Measurements from ENCODE around the gene MROH7. TPM values are rescaled to one million over a fixed set of nuclear protein-coding genes. Genes with fewer than 3 reads are reported as not detected.
A peak's percentile ranks its signal among the peaks of the same experiment; 100 is the strongest.

MROH7 gene
- polyA plus RNA-seq, 6 donors from 2014 or later = not detected

DNA sequence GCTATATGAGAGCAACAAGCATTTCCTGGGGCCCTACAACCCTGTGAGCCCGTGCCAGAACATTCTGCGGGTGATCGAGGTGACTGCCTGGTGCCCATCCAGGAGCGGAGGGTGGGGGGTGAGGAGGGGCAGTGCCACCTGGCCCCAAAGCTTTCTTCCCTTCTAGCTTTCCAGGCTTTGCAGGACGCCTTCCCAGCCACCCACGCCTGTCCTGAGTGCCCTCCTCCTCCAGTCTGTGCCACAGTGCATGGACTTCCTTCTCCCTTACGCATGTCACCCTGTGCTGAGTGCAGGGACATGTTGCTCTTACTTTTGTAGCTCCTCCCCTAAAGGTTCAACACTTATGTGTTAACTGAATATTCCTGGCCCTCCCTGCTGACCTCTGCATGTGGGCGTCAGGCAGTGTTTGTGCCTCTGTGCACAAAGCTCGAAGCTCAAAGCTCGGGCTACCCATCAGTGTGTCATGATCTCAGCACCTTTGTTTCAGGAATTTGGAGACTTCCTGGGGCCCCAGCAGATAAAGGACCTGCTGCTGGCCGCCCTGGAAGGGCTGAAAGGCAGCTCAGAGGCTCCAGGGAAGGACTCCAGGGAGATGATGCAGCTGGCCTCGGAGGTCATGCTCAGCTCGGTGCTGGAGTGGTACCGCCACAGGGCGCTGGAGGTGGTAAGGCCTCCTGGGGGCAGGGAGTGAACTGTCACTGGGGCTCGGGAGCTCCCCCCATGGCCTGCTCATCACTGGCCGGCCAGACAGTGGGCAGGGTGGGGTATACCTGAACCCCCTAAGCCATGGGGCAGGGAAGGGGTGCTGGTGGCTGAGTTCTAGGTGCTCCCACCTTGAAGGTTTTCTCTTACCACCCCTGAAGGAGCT, 37.4 kb downstream of the MROH7 start:
- peaks cover 0 to 1% (median 0%) of the 10 kb centered on the region in 7 donors for H3K9me3 Mint-ChIP-seq
- H3K27ac Mint-ChIP-seq = peak overlapping the region in 1 of 6 donors; percentile 41
- H3K4me1 Mint-ChIP-seq = no peaks in the 10 kb centered on the region
- ATAC-seq (ENCODE audit: low read depth in 2 of 2) (no peak), DNase-seq (no peak)
- H3K27me3 Mint-ChIP-seq = peaks cover 0 to 5% (median 0%) of the 10 kb centered on the region in 3 donors
- no peaks in the 10 kb centered on the region for H3K36me3 Mint-ChIP-seq
- no peak overlapping the region for H3K4me3 Mint-ChIP-seq

DNA sequence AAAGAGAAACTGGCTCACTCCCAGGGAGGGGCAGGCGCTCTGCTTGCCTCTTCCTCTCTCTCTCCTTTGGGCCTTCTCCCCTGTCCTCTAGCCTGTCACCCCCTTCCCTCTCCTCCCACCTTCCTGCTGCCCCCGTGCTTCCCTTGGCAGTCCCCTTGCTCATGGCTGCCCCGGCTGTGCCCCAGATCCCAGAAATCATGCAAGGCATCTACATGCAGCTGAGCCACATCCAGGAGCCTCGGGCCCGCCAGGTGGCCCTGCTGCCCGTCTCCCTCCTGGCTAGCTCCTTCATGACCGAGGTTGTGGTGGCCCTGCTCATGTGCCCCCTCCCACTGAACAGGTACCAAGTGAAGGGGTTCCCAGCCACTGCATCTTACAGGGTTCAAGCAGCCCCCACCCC, 38.1 kb downstream of the MROH7 start:
- H3K9me3 Mint-ChIP-seq = no peaks in the 10 kb centered on the region
- H3K4me1 Mint-ChIP-seq = no peaks in the 10 kb centered on the region
- H3K36me3 Mint-ChIP-seq = no peaks in the 10 kb centered on the region
- H3K27ac Mint-ChIP-seq = peak overlapping the region in 1 of 6 donors; percentile 61
- no peak for DNase-seq
- H3K4me3 Mint-ChIP-seq = no peak overlapping the region
- H3K27me3 Mint-ChIP-seq = peaks cover 0 to 5% (median 0%) of the 10 kb centered on the region in 3 donors
- ATAC-seq (ENCODE audit: low read depth in 2 of 2) = no peak

DNA sequence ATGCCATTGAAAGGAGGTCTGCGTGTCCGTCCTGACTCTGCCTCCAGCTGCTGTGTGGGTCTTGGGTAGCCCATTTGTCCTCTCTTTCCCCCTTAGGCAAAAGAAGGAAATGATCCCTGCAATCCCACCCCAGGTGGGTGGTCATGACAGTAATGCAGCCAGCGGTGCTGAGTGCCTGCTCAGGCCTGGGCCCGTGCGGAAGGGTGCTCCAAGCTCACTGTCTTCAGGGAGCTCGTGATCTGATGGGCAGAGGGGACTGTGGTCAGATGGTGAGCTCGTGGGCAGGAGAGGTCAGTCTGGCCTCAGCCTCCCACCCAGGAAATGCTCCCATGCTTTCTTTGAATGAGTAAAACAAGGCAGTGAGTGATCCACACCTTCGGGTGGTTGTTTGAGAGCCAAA, 38.8 kb downstream of the MROH7 start:
- Mint-ChIP-seq H3K4me3 (no peak overlapping the region), H3K4me1 (no peaks in the 10 kb centered on the region), H3K36me3 (no peaks in the 10 kb centered on the region), H3K9me3 (no peaks in the 10 kb centered on the region), H3K27ac (peak overlapping the region in 1 of 6 donors; percentile 27), H3K27me3 (peaks cover 0 to 5% (median 0%) of the 10 kb centered on the region in 3 donors)
- DNase-seq (no peak), ATAC-seq (ENCODE audit: low read depth in 2 of 2) (no peak)

DNA sequence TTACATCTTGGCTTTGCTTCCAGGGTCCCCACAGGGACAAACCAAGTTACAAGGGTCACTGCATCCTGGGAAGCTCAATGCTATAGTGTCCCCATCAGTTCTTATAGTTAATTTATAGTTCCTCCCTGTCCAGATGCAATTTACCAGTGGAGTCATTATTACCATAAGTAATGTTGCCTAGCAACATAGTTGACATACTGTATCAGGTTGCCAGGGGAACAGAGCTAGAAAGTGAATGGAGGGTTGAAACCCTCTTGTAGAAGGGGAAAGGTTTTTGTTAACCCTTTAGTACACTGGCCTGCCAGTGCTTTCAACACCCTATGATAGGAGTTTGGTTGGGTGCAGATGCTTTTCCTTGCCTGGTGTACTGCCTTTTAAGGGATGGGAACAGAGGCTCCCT, 39.8 kb downstream of the MROH7 start:
- DNase-seq (no peak), ATAC-seq (ENCODE audit: low read depth in 2 of 2) (peak; percentile 25 to 48)
- Mint-ChIP-seq H3K4me1 (no peaks in the 10 kb centered on the region), H3K4me3 (no peak overlapping the region), H3K27me3 (peaks cover 0 to 5% (median 0%) of the 10 kb centered on the region in 3 donors), H3K27ac (no peak overlapping the region), H3K9me3 (no peaks in the 10 kb centered on the region), H3K36me3 (no peaks in the 10 kb centered on the region)

DNA sequence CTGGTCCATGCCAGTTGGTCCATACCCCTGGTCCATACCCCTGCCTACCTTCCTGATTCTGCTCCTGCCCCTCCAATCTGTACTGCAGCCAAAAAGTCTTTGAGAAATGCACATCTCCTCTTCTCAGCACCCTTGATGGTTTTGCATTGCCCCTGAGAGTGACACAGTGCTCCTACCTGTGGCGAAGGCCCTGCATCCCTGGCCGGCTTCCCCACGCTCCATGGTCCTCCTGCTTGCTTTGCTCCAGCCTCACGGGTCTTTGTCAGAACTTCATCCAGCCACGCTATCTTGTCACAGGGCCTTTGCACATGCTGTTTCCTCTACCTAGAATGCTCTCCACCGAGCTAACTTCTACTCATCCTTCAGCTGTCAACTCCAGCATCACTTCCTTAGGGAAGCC, 41.9 kb downstream of the MROH7 start:
- ATAC-seq (ENCODE audit: low read depth in 2 of 2) = no peak
- Mint-ChIP-seq H3K27ac (peak overlapping the region in 1 of 6 donors; percentile 67), H3K36me3 (no peaks in the 10 kb centered on the region), H3K4me1 (no peaks in the 10 kb centered on the region), H3K27me3 (peaks cover 0 to 6% (median under 1%) of the 10 kb centered on the region in 3 donors), H3K9me3 (no peaks in the 10 kb centered on the region), H3K4me3 (no peak overlapping the region)
- DNase-seq = no peak

DNA sequence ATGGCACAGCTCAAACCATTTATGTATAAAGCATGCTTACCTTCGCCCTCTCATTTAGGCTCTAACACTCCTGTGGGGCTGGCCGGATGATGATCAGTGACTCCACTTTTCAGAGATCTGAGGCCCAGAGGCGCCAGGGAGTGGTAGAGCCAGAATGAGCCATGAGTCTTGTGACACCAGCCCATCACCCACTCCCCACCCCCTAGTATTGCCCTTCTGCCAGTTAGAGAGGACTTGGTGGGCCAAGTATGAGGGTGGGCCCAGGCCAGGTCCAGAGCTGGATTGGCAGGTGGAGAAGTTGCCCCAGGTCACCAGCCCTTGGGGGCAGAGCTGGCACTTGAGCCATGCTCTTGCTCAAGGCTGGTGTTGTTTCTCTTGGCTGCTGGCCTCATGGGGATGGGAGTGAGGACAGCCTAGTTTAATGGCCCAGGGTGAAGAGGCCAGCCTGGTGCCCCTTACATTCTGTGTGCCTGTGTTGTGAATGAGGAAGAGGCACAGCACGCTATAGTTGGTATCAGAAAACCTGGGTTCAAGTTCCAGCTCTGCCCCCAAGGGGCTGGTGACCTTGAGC, 43.8 kb downstream of the MROH7 start:
- Mint-ChIP-seq H3K9me3 (peaks cover 0 to 2% (median 0%) of the 10 kb centered on the region in 7 donors), H3K4me3 (no peak overlapping the region), H3K36me3 (no peaks in the 10 kb centered on the region), H3K27me3 (peaks cover 0 to 9% (median 8%) of the 10 kb centered on the region in 3 donors), H3K4me1 (no peaks in the 10 kb centered on the region), H3K27ac (peak overlapping the region in 1 of 6 donors; percentile 76)
- DNase-seq (no peak), ATAC-seq (ENCODE audit: low read depth in 2 of 2) (no peak)

DNA sequence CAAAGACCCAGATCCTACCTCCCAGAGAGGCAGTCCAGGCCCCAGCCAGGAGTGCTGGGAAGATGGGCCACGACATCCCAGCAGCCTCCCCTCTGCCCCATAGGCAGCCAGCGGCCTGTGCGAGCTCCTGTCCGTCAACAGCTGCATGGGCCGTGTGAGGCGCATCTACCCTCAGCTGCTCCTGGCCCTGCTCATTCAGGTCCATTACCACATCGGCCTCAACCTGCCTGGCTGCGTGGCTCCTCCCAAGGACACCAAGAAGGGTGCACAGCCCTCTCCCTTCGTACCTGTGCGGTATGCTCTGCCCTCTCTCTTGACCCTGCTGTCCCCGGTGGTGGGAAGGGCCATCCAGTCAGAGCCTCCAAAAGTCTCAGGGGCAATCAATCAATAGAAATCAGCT, 44.6 kb downstream of the MROH7 start:
- Mint-ChIP-seq H3K4me3 (no peak overlapping the region), H3K9me3 (peaks cover 0 to 2% (median 0%) of the 10 kb centered on the region in 7 donors), H3K4me1 (no peaks in the 10 kb centered on the region), H3K36me3 (no peaks in the 10 kb centered on the region), H3K27ac (no peak overlapping the region), H3K27me3 (peaks cover 0 to 9% (median 8%) of the 10 kb centered on the region in 3 donors)
- ATAC-seq (ENCODE audit: low read depth in 2 of 2) (no peak), DNase-seq (no peak)

DNA sequence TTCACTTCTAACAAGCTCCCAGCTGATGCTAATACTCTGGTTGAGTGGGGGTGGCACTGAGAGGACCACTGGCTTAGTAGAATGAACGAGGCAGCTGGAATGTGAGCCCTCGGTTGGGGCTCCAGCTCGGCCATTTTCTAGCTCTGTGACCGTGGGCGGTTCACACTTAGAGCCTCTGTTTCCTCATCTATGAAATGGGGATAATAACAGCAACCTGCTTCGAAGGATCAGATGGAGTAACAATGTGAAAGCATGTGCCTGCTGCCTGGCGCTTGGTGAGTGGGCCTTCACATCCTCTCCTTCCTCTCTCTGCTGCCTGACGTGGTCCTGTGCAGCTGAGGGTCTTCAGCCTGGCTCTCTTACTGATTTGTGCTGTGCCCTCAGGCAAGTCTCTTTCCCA, 53.2 kb downstream of the MROH7 start:
- Mint-ChIP-seq H3K4me1 (no peaks in the 10 kb centered on the region), H3K27ac (no peak overlapping the region), H3K4me3 (no peak overlapping the region), H3K27me3 (peaks cover 5 to 28% (median 16%) of the 10 kb centered on the region in 3 donors), H3K36me3 (no peaks in the 10 kb centered on the region), H3K9me3 (no peaks in the 10 kb centered on the region)
- ATAC-seq (ENCODE audit: low read depth in 2 of 2) (no peak), DNase-seq (no peak)

DNA sequence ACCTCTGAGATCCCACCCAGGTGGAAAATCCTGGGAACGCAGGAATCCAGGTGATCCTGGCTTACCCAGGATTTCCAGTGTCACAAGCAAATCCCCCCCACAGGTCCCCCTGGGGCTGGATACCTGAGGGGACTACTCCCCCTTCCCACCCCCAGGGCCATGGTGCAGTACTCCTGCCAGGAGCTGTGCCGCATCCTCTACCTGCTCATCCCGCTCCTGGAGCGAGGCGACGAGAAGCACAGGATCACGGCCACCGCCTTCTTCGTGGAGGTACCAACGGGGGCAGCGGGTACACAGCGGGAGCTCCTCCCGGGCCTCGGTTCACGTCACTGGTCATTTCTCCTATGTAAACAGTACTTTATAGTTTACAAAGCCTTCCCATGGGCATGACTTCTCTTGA, 53.6 kb downstream of the MROH7 start:
- no peak for ATAC-seq (ENCODE audit: low read depth in 2 of 2)
- Mint-ChIP-seq H3K27me3 (peaks cover 5 to 30% (median 17%) of the 10 kb centered on the region in 3 donors), H3K9me3 (no peaks in the 10 kb centered on the region), H3K4me1 (no peaks in the 10 kb centered on the region), H3K27ac (no peak overlapping the region), H3K36me3 (no peaks in the 10 kb centered on the region), H3K4me3 (no peak overlapping the region)
- DNase-seq = no peak

DNA sequence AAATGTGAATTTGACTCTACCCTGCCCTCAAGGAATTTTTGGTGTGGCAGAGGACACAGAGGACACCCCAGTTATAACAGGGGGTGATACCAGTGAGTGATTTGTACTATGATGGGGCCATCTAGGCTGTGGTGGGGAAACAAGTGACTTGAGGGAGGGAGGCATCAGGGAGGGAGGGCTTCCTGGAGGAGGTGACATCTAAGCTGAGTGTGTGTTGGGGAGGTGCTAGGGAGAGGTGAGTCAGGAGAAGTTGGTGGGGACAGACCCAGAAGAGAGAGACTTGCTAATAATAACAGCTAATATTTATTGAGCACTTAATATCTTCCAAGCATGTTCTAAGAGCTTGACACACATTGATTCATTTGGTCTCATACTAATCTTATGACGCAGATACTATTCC, 54.2 kb downstream of the MROH7 start:
- Mint-ChIP-seq H3K9me3 (no peaks in the 10 kb centered on the region), H3K4me3 (no peak overlapping the region), H3K27ac (no peak overlapping the region), H3K4me1 (no peaks in the 10 kb centered on the region), H3K36me3 (no peaks in the 10 kb centered on the region), H3K27me3 (peaks cover 5 to 30% (median 17%) of the 10 kb centered on the region in 3 donors)
- ATAC-seq (ENCODE audit: low read depth in 2 of 2) (no peak), DNase-seq (no peak)

DNA sequence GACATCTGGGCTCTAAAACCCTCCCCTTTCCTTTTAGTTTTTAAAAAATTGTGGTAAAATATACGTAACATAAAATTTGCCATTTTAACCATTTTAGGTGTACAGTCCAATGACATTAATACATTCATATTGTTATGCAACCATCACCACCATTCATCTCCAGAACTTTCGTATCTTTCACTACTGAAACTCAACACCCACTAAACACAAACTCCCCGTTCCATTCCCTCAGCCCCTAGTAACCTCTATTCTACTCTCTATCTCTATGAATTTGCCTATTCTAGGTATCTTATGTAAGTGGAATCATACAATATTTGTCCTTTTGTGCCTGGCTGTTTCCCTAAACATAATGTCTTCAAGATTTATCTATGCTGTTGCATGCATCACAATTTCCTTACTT, 54.7 kb downstream of the MROH7 start:
- peaks cover 5 to 30% (median 17%) of the 10 kb centered on the region in 3 donors for H3K27me3 Mint-ChIP-seq
- H3K36me3 Mint-ChIP-seq = no peaks in the 10 kb centered on the region
- ATAC-seq (ENCODE audit: low read depth in 2 of 2) (no peak), DNase-seq (no peak)
- H3K4me1 Mint-ChIP-seq = no peaks in the 10 kb centered on the region
- H3K4me3 Mint-ChIP-seq = no peak overlapping the region
- peak overlapping the region in 1 of 6 donors; percentile 29 for H3K27ac Mint-ChIP-seq
- H3K9me3 Mint-ChIP-seq = no peaks in the 10 kb centered on the region

DNA sequence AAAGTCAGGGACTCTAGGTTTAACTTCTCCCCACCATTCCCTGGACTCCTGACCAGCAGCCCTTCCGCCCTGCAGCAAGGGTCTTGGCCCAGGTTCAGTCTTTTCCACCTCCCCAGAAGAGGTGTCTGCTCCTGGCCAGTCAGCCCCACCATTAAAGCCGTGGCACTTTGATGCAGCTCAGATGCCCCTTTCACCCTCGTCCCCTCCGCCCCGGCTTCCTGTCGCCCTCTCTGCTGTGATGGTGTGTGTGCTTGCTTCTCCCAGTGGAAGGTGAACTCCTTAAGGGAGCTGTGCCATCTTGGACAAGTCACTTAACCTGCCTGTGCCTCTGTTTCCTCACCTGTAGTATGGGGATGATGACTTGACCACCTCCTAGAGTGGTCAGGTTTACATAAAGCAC, 56.3 kb downstream of the MROH7 start:
- no peak for DNase-seq
- H3K27ac Mint-ChIP-seq = peak overlapping the region in 2 of 6 donors; percentile 22 to 41
- H3K4me3 Mint-ChIP-seq = no peak overlapping the region
- no peaks in the 10 kb centered on the region for H3K9me3 Mint-ChIP-seq
- ATAC-seq (ENCODE audit: low read depth in 2 of 2) = no peak
- H3K4me1 Mint-ChIP-seq = no peaks in the 10 kb centered on the region
- peaks cover 8 to 43% (median 26%) of the 10 kb centered on the region in 3 donors for H3K27me3 Mint-ChIP-seq
- no peaks in the 10 kb centered on the region for H3K36me3 Mint-ChIP-seq

DNA sequence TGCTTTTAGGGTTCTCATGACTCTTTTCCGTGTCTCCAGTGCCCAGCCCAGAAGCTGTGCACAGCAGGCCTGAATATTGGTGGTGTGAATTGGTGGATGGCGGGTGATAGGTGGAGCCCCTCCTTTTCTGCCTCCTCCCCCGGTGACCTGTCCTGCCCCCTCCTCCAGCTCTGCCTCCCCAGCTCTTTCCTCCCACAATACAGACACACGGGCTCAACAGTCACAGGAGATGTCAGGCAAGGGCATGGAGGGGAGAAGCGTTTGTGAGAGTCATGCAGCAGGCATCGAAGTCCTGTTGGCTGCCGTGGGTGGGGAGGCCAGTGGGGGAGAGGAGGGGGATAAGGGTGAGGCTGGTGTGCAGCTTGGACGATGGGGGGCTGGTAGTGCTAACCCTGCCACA, 56.8 kb downstream of the MROH7 start:
- ATAC-seq (ENCODE audit: low read depth in 2 of 2) (no peak), DNase-seq (no peak)
- no peak overlapping the region for H3K4me3 Mint-ChIP-seq
- peak overlapping the region in 1 of 6 donors; percentile 41 for H3K27ac Mint-ChIP-seq
- peaks cover 12 to 47% (median 27%) of the 10 kb centered on the region in 3 donors for H3K27me3 Mint-ChIP-seq
- H3K36me3 Mint-ChIP-seq = no peaks in the 10 kb centered on the region
- no peaks in the 10 kb centered on the region for H3K4me1 Mint-ChIP-seq
- H3K9me3 Mint-ChIP-seq = no peaks in the 10 kb centered on the region

DNA sequence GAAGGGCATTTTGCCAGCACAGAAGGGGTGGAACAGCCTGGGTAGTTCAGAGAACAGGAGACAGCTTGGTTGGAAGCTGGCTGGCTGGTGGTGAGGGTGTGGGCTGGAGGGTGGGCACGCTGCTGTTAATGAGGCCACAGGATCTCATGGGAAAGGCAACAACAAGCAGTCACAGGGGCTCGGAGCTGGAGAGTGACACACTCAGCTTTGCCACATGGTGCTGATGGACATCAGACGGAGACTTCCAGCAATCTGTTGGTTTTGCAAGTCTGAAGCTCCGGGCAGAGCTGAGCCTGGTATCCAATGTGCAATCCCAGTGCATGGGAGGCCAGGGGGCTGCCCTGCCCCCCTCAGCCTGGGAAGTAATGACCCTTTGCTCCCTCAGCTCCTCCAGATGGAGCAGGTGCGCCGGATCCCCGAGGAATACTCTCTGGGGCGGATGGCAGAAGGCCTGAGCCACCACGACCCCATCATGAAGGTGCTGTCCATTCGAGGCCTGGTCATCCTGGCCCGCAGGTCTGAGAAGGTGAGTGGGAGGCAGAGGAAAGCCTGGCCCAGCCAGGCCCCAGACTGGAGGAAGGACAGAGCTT, 58.4 kb downstream of the MROH7 start:
- DNase-seq (no peak), ATAC-seq (ENCODE audit: low read depth in 2 of 2) (no peak)
- Mint-ChIP-seq H3K4me1 (no peaks in the 10 kb centered on the region), H3K27me3 (peaks cover 13 to 56% (median 27%) of the 10 kb centered on the region in 3 donors), H3K36me3 (no peaks in the 10 kb centered on the region), H3K27ac (no peak overlapping the region), H3K4me3 (no peak overlapping the region), H3K9me3 (no peaks in the 10 kb centered on the region)

All from naive B cell (primary cell).